GM12873 (cell line): Measurements from ENCODE around the gene DNM3.
A peak's percentile ranks its signal among the peaks of the same experiment; 100 is the strongest.

Experiments
- TF ChIP-seq, protein P1 (sequence below): IDR thresholded peaks from 2 replicates; pipeline ENCODE4 v1.5.1; 2012; ENCODE audit warnings: low read depth, mild to moderate bottlenecking, moderate library complexity, low read length, control low read depth; ENCODE audit not compliant: insufficient read depth; ENCODE audit errors: missing control alignments

DNM3 gene

GRCh38 chr1:172429331-172430127 lies 588.2 kb downstream of the DNM3 start:
- TF ChIP-seq, protein P1, sequence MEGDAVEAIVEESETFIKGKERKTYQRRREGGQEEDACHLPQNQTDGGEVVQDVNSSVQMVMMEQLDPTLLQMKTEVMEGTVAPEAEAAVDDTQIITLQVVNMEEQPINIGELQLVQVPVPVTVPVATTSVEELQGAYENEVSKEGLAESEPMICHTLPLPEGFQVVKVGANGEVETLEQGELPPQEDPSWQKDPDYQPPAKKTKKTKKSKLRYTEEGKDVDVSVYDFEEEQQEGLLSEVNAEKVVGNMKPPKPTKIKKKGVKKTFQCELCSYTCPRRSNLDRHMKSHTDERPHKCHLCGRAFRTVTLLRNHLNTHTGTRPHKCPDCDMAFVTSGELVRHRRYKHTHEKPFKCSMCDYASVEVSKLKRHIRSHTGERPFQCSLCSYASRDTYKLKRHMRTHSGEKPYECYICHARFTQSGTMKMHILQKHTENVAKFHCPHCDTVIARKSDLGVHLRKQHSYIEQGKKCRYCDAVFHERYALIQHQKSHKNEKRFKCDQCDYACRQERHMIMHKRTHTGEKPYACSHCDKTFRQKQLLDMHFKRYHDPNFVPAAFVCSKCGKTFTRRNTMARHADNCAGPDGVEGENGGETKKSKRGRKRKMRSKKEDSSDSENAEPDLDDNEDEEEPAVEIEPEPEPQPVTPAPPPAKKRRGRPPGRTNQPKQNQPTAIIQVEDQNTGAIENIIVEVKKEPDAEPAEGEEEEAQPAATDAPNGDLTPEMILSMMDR: peak; percentile 59

- TF ChIP-seq, protein P1: no peak
Observed at GRCh38 chr1:172430128-172430454, 588.8 kb downstream of the DNM3 start.

DNA sequence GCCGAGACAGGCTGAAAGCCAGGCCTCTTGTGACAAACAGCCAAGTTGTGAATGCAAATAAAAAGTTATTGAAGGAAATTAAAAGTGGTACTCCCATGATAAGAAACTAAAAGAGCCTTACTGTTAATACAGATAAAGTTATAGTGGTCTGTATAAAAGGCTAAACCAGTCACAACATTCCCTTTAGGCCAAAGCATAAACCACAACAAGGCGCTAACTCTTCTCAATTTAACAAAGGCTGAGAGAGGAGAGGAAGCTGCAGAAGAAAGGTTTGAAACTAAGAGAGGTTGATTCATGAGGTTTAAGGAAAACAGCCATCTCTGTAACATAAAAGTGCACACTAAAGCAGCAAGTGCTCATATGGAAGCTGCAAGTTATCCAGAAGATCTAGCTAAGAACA lies 589.9 kb downstream of the DNM3 start:
- TF ChIP-seq, protein P1: no peak

- TF ChIP-seq, protein P1: no peak
Observed at GRCh38 chr1:172431721-172432192, 590.5 kb downstream of the DNM3 start.

- TF ChIP-seq, protein P1: no peak
Observed at GRCh38 chr1:172442404-172442803, 601.1 kb downstream of the DNM3 start.

GRCh38 chr1:172442843-172443565 lies 601.7 kb downstream of the DNM3 start:
- TF ChIP-seq, protein P1: no peak

DNA sequence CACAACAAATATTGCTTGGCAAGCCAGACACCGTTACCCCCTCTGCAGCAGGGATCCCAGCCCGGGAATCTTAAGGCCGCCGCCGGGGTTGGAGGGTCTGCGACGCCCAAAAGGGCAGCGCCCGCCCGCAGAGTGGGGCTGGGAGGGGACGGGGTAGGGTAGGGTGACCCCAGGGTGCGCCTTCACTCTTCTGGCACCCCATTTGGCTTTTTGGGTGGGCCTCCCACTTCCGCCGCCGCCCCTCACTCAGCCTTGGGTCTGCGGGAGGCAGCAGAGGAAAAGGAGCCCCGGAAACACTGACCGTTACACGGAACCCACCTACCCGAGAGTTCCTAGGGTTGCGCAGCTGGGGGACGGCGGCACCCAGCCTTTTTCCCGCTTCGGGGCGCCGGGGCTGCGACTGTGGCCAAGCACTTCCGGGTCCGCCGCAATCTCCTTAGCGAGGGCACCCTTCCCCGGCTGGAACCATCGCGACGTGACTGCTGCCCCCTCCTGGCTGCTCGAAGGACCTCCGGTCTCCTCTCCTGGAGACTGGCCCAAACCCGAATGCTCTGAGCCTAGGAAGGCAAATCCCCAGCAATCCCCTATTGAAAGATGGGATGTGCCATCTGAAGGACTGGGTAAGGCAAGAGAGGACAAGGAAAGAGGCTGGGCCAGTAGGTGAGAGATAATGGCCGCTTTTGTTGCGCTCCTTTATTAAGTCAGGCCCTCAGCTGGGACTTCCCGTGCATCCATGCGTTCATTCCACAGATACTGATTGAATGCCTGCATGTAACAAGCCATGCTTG lies 602.6 kb downstream of the DNM3 start, which contains the start of gene PIGC:
TSS of gene PIGC (minus strand) at position 404 of the 788 bp plus-strand sequence. CDS start 1,447 bp downstream, outside the sequence.
- TF ChIP-seq, protein P1: peak; percentile 92
